H1 (cell line): Measurements from ENCODE around the gene TSR1.

ENCODE experiments used
- ASH2L ChIP-seq: fragments of 200-600, 300-600 bp; sonication (generic); IDR thresholded peaks from one replicate; pipeline ENCODE4 v1.7.1; 2017; ENCODE audit warnings: low read length
- ATF3 ChIP-seq: IDR thresholded peaks from 2 replicates; pipeline ENCODE4 v1.6.1; 2011; ENCODE audit warnings: low read depth, mild to moderate bottlenecking, low read length; ENCODE audit not compliant: insufficient read depth
- CHD7 ChIP-seq: fragments of 300-600 bp; sonication (generic); IDR thresholded peaks from 2 replicates; pipeline ENCODE4 v1.7.1; 2012; ENCODE audit warnings: low read length, moderate library complexity, mild to moderate bottlenecking, inconsistent platforms; ENCODE audit not compliant: insufficient replicate concordance
- CTCF ChIP-seq, 3 experiments: IDR thresholded peaks; 1 replicate in 2 of 3; 2 replicates in 1 of 3; pipeline versions ENCODE4 v1.5.1 to v1.6.1; 2011; ENCODE audit warnings: low read length in 3 of 3, mild to moderate bottlenecking in 3 of 3, inconsistent platforms in 2 of 3, low read depth in 1 of 3, moderate library complexity in 1 of 3; ENCODE audit not compliant: insufficient read depth in 1 of 3; ENCODE audit errors: control extremely low read depth in 1 of 3
- EGR1 ChIP-seq: IDR thresholded peaks from 2 replicates; pipeline ENCODE4 v1.6.1; 2011; ENCODE audit warnings: low read depth, low read length, borderline replicate concordance
- EP300 ChIP-seq, 2 experiments: IDR thresholded peaks; 1 replicate in 1 of 2; 2 replicates in 1 of 2; pipeline ENCODE4 v1.6.1; 2011 to 2012; ENCODE audit warnings: low read depth in 2 of 2, low read length in 2 of 2, mild to moderate bottlenecking in 2 of 2, borderline replicate concordance in 1 of 2, inconsistent platforms in 1 of 2, moderate library complexity in 1 of 2
- EZH2 ChIP-seq: fragments of 200-600 bp; sonication (generic); IDR thresholded peaks from 2 replicates; pipeline ENCODE4 v1.7.1; 2012; ENCODE audit warnings: low read depth, mild to moderate bottlenecking, moderate library complexity, low read length, inconsistent platforms; ENCODE audit not compliant: severe bottlenecking
- JUND ChIP-seq: IDR thresholded peaks from 2 replicates; pipeline ENCODE4 v1.6.1; 2011; ENCODE audit warnings: mild to moderate bottlenecking, improper control_type of control experiment, low read length
- KDM1A ChIP-seq: fragments of 200-600, 300-600 bp; sonication (generic); IDR thresholded peaks from 2 replicates; pipeline ENCODE4 v1.7.1; 2016; ENCODE audit warnings: mild to moderate bottlenecking, low read length, borderline replicate concordance
- POLR2A ChIP-seq, 2 experiments: IDR thresholded peaks; 1 replicate in 1 of 2; 2 replicates in 1 of 2; pipeline ENCODE4 v1.6.1; 2011; ENCODE audit warnings: low read depth in 2 of 2, low read length in 2 of 2, mild to moderate bottlenecking in 2 of 2; ENCODE audit errors: control extremely low read depth in 1 of 2
- POLR2AphosphoS5 ChIP-seq: IDR thresholded peaks from 2 replicates; pipeline ENCODE4 v1.6.1; 2011; ENCODE audit warnings: low read depth, low read length
- RAD21 ChIP-seq, 2 experiments: IDR thresholded peaks in 1 of 2; conservative IDR thresholded peaks in 1 of 2; 2 replicates each; pipeline ENCODE4 v1.6.1; 2011; ENCODE audit warnings: low read depth in 2 of 2, low read length in 2 of 2, improper control_type of control experiment in 1 of 2, inconsistent platforms in 1 of 2, mild to moderate bottlenecking in 1 of 2, moderate library complexity in 1 of 2
- SIRT6 ChIP-seq: IDR thresholded peaks from one replicate; pipeline ENCODE4 v1.7.1; 2012; ENCODE audit warnings: low read length, inconsistent platforms
- TAF1 ChIP-seq: IDR thresholded peaks from 2 replicates; pipeline ENCODE4 v1.6.1; 2011; ENCODE audit warnings: mild to moderate bottlenecking, low read depth, low read length

GRCh38 chr17:2384439-2385127, 48.3 kb upstream of the TSR1 start:
- no peak for TF ChIP-seq CTCF (IDR thresholded peaks at IDR 0.05; ENCODE audit: control extremely low read depth in 1 of 3, insufficient read depth in 1 of 3, low read depth in 1 of 3, low read length in 3 of 3)
- no peak for TF ChIP-seq POLR2AphosphoS5
- no peak for TF ChIP-seq EZH2
- no peak for TF ChIP-seq ASH2L
- TF ChIP-seq RAD21 (IDR thresholded peaks at IDR 0.05 in 1 of 2, conservative IDR thresholded peaks at IDR 0.05 in 1 of 2; ENCODE audit: low read depth in 2 of 2, low read length in 2 of 2): no peak
- TF ChIP-seq TAF1: no peak
- TF ChIP-seq CHD7: no peak
- TF ChIP-seq EP300 (IDR thresholded peaks at IDR 0.05; ENCODE audit: borderline replicate concordance in 1 of 2, low read depth in 2 of 2, low read length in 2 of 2): no peak
- TF ChIP-seq JUND: no peak
- TF ChIP-seq SIRT6: no peak
- no peak for TF ChIP-seq ATF3
- no peak for TF ChIP-seq KDM1A
- no peak for TF ChIP-seq POLR2A (IDR thresholded peaks at IDR 0.05; ENCODE audit: control extremely low read depth in 1 of 2, low read depth in 2 of 2, low read length in 2 of 2)
- TF ChIP-seq EGR1: no peak
